IMR-90 (cell line): ENCODE data around the gene UST. TPM values are rescaled to one million over a fixed set of nuclear protein-coding genes. Genes with fewer than 3 reads are reported as not detected.

Experiments used
- ATAC-seq: fragments of 200-7000 bp; cut with Tn5 transposase; 2 replicates; pipeline ENCODE4 v1.9.1; 2020; ENCODE audit warnings: low read depth, mild to moderate bottlenecking, moderate library complexity
- BruUV-seq: library from RNA; stranded (reverse); fragments of 400-500 nt; replicated peaks from 2 replicates; lab custom pipeline; 2021; lab: Mats Ljungman, UMichigan
- CTCF ChIA-PET: fragments of 300-600 bp; formaldehyde crosslinking; extraction: SDS; loops from one replicate; lab custom pipeline; 2021; ENCODE audit warnings: antibody characterized with exemption; lab: Yijun Ruan, JAX
- POLR2A ChIA-PET: fragments of 300-600 bp; sonication (Branson Sonifier 250); formaldehyde crosslinking; loops from one replicate; lab custom pipeline; 2022; ENCODE audit warnings: antibody characterized with exemption; ENCODE audit not compliant: unreplicated experiment; lab: Charles Lee
- DNase-seq: peaks from one replicate; pipeline ENCODE4 v3.0.0; 2013
- H2AFZ ChIP-seq: replicated peaks from 2 replicates; pipeline ENCODE3; 2013; ENCODE audit warnings: low read length, mild to moderate bottlenecking; ENCODE audit not compliant: poor library complexity
- H2AK5ac ChIP-seq: 2 replicates; pipeline ENCODE4 v1.6.1; 2013; ENCODE audit warnings: low read depth, low read length, inconsistent platforms
- H2AK9ac ChIP-seq: replicated peaks from 2 replicates; pipeline ENCODE3; 2013; ENCODE audit warnings: mild to moderate bottlenecking, low read depth, low read length, moderate library complexity; ENCODE audit not compliant: poor library complexity
- H2BK120ac ChIP-seq: 2 replicates; pipeline ENCODE4 v1.6.1; 2013; ENCODE audit warnings: low read depth, low read length, inconsistent platforms
- H2BK15ac ChIP-seq: 3 replicates; pipeline ENCODE4 v1.6.1; 2013; ENCODE audit warnings: low read depth, low read length, inconsistent platforms
- H2BK20ac ChIP-seq: 2 replicates; pipeline ENCODE4 v1.6.1; 2013; ENCODE audit warnings: low read depth, mild to moderate bottlenecking, inconsistent platforms, low read length, moderate library complexity
- H2BK5ac ChIP-seq: 2 replicates; pipeline ENCODE4 v1.6.1; 2013; ENCODE audit warnings: mild to moderate bottlenecking, low read depth, low read length, inconsistent platforms; ENCODE audit not compliant: poor library complexity, severe bottlenecking
- H3K14ac ChIP-seq: replicated peaks from 2 replicates; pipeline ENCODE4 v1.6.1; 2013; ENCODE audit warnings: low read depth, low read length, inconsistent platforms
- H3K18ac ChIP-seq: 2 replicates; pipeline ENCODE4 v1.6.1; 2013; ENCODE audit warnings: low read depth, low read length, control low read depth
- H3K23ac ChIP-seq: 2 replicates; pipeline ENCODE4 v1.6.1; 2013; ENCODE audit warnings: low read depth, low read length, inconsistent platforms
- H3K27ac ChIP-seq: 2 replicates; pipeline ENCODE4 v1.5.1; 2013; ENCODE audit warnings: mild to moderate bottlenecking, control low read depth, low read length; ENCODE audit not compliant: insufficient read depth
- H3K27me3 ChIP-seq: 2 replicates; pipeline ENCODE4 v1.6.1; 2013; ENCODE audit warnings: low read length; ENCODE audit not compliant: control insufficient read depth, insufficient read depth
- H3K36me3 ChIP-seq: 2 replicates; pipeline ENCODE4 v1.6.1; 2013; ENCODE audit warnings: low read length, mixed read lengths; ENCODE audit not compliant: control insufficient read depth, insufficient read depth
- H3K4ac ChIP-seq: 2 replicates; pipeline ENCODE4 v1.6.1; 2013; ENCODE audit warnings: low read depth, low read length, inconsistent platforms
- H3K4me1 ChIP-seq: 2 replicates; pipeline ENCODE4 v1.6.1; 2013; ENCODE audit warnings: low read length, mixed read lengths; ENCODE audit not compliant: control insufficient read depth, insufficient read depth
- H3K4me2 ChIP-seq: 2 replicates; pipeline ENCODE4 v1.6.1; 2013; ENCODE audit warnings: low read depth, mild to moderate bottlenecking, control low read depth, low read length, moderate library complexity
- H3K4me3 ChIP-seq: 2 replicates; pipeline ENCODE4 v1.5.1; 2013; ENCODE audit warnings: low read depth, mild to moderate bottlenecking, control low read depth, low read length, moderate library complexity; ENCODE audit not compliant: insufficient read depth
- H3K56ac ChIP-seq: 2 replicates; pipeline ENCODE4 v1.6.1; 2013; ENCODE audit warnings: low read length, inconsistent platforms; ENCODE audit not compliant: insufficient read depth; ENCODE audit errors: extremely low read depth
- H3K79me1 ChIP-seq, 2 experiments: 2 replicates each; pipeline ENCODE4 v1.6.1; 2013; ENCODE audit warnings: low read length in 2 of 2, inconsistent platforms in 1 of 2, low read depth in 1 of 2
- H3K9ac ChIP-seq: 2 replicates; pipeline ENCODE4 v1.6.1; 2013; ENCODE audit warnings: low read depth, low read length, control low read depth
- H3K9me1 ChIP-seq: 2 replicates; pipeline ENCODE4 v1.6.1; 2013; ENCODE audit warnings: low read length, inconsistent platforms; ENCODE audit not compliant: insufficient read depth
- H3K9me3 ChIP-seq: 2 replicates; pipeline ENCODE4 v1.6.1; 2013; ENCODE audit warnings: low read length; ENCODE audit not compliant: control insufficient read depth, insufficient read depth
- H4K20me1 ChIP-seq: 2 replicates; pipeline ENCODE4 v1.6.1; 2013; ENCODE audit warnings: low read length, inconsistent platforms; ENCODE audit not compliant: insufficient read depth
- H4K5ac ChIP-seq: 2 replicates; pipeline ENCODE4 v1.6.1; 2013; ENCODE audit warnings: mild to moderate bottlenecking, low read depth, low read length, control low read depth
- H4K8ac ChIP-seq, 2 experiments: 2 replicates each; pipeline ENCODE4 v1.6.1; 2013; ENCODE audit warnings: low read depth in 2 of 2, low read length in 2 of 2, control low read depth in 1 of 2, inconsistent platforms in 1 of 2
- H4K91ac ChIP-seq: 2 replicates; pipeline ENCODE4 v1.6.1; 2013; ENCODE audit warnings: low read depth, low read length, inconsistent platforms; ENCODE audit not compliant: insufficient read depth
- CHD1 ChIP-seq: IDR thresholded peaks from 2 replicates; pipeline ENCODE4 v1.6.1; 2012; ENCODE audit warnings: low read depth, low read length, improper control_type of control experiment
- FOS ChIP-seq: fragments of 150-350 bp; IDR thresholded peaks from 2 replicates; pipeline ENCODE4 v1.6.1; 2016; ENCODE audit warnings: low read depth, low read length
- MXI1 ChIP-seq: IDR thresholded peaks from 2 replicates; pipeline ENCODE4 v1.6.1; 2012; ENCODE audit warnings: low read depth, mild to moderate bottlenecking, low read length, moderate library complexity, borderline replicate concordance
- NFE2L2 ChIP-seq: fragments of 150-350 bp; IDR thresholded peaks from 2 replicates; pipeline ENCODE4 v1.6.1; 2016; ENCODE audit warnings: low read depth, mild to moderate bottlenecking, low read length
- POLR2A ChIP-seq: IDR thresholded peaks from 2 replicates; pipeline ENCODE4 v1.6.1; 2012; ENCODE audit warnings: mild to moderate bottlenecking, low read depth, low read length
- RCOR1 ChIP-seq: IDR thresholded peaks from 2 replicates; pipeline ENCODE4 v1.6.1; 2012; ENCODE audit warnings: mild to moderate bottlenecking, low read length, improper control_type of control experiment; ENCODE audit not compliant: insufficient replicate concordance
- RFX5 ChIP-seq: IDR thresholded peaks from 2 replicates; pipeline ENCODE4 v1.8.0; 2012; ENCODE audit warnings: low read depth, mild to moderate bottlenecking, low read length, moderate library complexity
- USF2 ChIP-seq: fragments of 150-350 bp; IDR thresholded peaks from 2 replicates; pipeline ENCODE4 v1.6.1; 2017; ENCODE audit warnings: mild to moderate bottlenecking, antibody characterized with exemption, low read length, low read depth
- WGBS, 2 experiments: methylation state at CpG; one replicate each; pipeline versions ENCODE4 v1.1.5 to v1.1.7; 2013; ENCODE audit warnings: missing lambda C conversion rate in 2 of 2; ENCODE audit not compliant: insufficient read length in 1 of 2; ENCODE audit errors: extremely low coverage in 2 of 2; 5-methylcytosine and 5-hydroxymethylcytosine counted together
- dilution Hi-C: fragments of 300-500 bp; cut with HindIII; formaldehyde crosslinking; loops from one replicate; pipeline ENCODE4 v1.14.3; 2018; ENCODE audit warnings: low sequenced_read_pairs; ENCODE audit not compliant: unreplicated experiment
- in situ Hi-C: fragments of 300-500 bp; cut with MboI; formaldehyde crosslinking; loops from 3 replicates; pipeline ENCODE4 v1.14.3; 2019; ENCODE audit warnings: low sequenced_read_pairs, inconsistent platforms, mixed read lengths
- intact Hi-C: fragments of 100-400 bp; cut with micrococcal nuclease; formaldehyde crosslinking; loops from 2 replicates; pipeline ENCODE4 v1.10.0; 2022
- polyA plus RNA-seq, 3 experiments: library from polyadenylated mRNA; depleted of rRNA; stranded (reverse); fragments of >200 nt; gene quantifications; 2 replicates each; pipeline ENCODE4 v1.2.3, GENCODE V29; 2012; ENCODE audit warnings: low replicate concordance in 1 of 3
- total RNA-seq: library from RNA; depleted of rRNA; stranded (reverse); fragments of >200 nt; gene quantifications from 2 replicates; pipeline ENCODE4 v1.2.3, GENCODE V29; 2012
- TF ChIP-seq, protein P1 (sequence below): conservative IDR thresholded peaks from 2 replicates; pipeline ENCODE4 v1.5.1; 2012; ENCODE audit warnings: mild to moderate bottlenecking, low read depth, low read length, improper control_type of control experiment

Gene UST
- total and polyA plus RNA-seq, 2 of the 4 experiments (the other 2 are of a cell fraction): 7.7 to 13.8 TPM

GRCh38 chr6:148999929-149000468, 253.2 kb downstream of the UST start:
- H4K8ac ChIP-seq: no peak overlapping the region
- in situ Hi-C loops (no loop called here), intact Hi-C loops (no loop called here), dilution Hi-C loops (no loop called here)
- H2BK5ac ChIP-seq: peak overlapping the region; percentile 21
- peak overlapping the region; percentile 59; the same call in 1 of the 2 replicates for H2AK5ac ChIP-seq
- no peak overlapping the region for H3K4me3 ChIP-seq
- no TSS peak for BruUV-seq
- no peaks in the 10 kb centered on the region for H3K27me3 ChIP-seq
- H2AK9ac ChIP-seq: no peak overlapping the region
- peak; percentile 87 for DNase-seq
- H3K36me3 ChIP-seq: no peaks in the 10 kb centered on the region
- no peak overlapping the region for H2AFZ ChIP-seq
- no peak overlapping the region for H3K4me2 ChIP-seq
- H3K27ac ChIP-seq: no peak overlapping the region
- H3K14ac ChIP-seq: 0 out of 2 replicates have a peak overlapping the region, but pooled peaks have one; percentile 12
- H3K56ac ChIP-seq: no peak overlapping the region
- H2BK120ac ChIP-seq: peak overlapping the region; percentile 42; the same call in 1 of the 2 replicates
- WGBS, 2 experiments: no CpG with 5 or more reads among the region's 3 CpGs
- H3K9ac ChIP-seq: no peak overlapping the region
- H3K23ac ChIP-seq: no peak overlapping the region
- H4K5ac ChIP-seq: no peak overlapping the region
- peaks cover 4% of the 10 kb centered on the region; the same call in 1 of the 2 replicates for H3K9me1 ChIP-seq
- peak overlapping the region; percentile 24; the same call in 1 of the 2 replicates for H3K4ac ChIP-seq
- no peak overlapping the region for H3K18ac ChIP-seq
- no peak for TF ChIP-seq POLR2A
- no peak for TF ChIP-seq RCOR1
- no peak for TF ChIP-seq MXI1
- no peak for TF ChIP-seq USF2
- no peak for TF ChIP-seq NFE2L2
- no peak for TF ChIP-seq RFX5
- TF ChIP-seq CHD1: no peak
- TF ChIP-seq, protein P1, sequence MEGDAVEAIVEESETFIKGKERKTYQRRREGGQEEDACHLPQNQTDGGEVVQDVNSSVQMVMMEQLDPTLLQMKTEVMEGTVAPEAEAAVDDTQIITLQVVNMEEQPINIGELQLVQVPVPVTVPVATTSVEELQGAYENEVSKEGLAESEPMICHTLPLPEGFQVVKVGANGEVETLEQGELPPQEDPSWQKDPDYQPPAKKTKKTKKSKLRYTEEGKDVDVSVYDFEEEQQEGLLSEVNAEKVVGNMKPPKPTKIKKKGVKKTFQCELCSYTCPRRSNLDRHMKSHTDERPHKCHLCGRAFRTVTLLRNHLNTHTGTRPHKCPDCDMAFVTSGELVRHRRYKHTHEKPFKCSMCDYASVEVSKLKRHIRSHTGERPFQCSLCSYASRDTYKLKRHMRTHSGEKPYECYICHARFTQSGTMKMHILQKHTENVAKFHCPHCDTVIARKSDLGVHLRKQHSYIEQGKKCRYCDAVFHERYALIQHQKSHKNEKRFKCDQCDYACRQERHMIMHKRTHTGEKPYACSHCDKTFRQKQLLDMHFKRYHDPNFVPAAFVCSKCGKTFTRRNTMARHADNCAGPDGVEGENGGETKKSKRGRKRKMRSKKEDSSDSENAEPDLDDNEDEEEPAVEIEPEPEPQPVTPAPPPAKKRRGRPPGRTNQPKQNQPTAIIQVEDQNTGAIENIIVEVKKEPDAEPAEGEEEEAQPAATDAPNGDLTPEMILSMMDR: no peak
- peak; percentile 39; the same call in 1 of the 2 replicates for TF ChIP-seq FOS
- no peak overlapping the region for H4K91ac ChIP-seq
- peaks cover 11% of the 10 kb centered on the region for H3K4me1 ChIP-seq
- peaks cover 2% of the 10 kb centered on the region; the same call in 1 of the 2 replicates for H3K9me3 ChIP-seq
- ChIA-PET CTCF (no interaction called here), POLR2A (no interaction called here)
- H3K79me1 ChIP-seq: no peaks in the 10 kb centered on the region
- ATAC-seq: peak; percentile 74
- no peak overlapping the region; the same call in 2 of the 3 replicates for H2BK15ac ChIP-seq
- peak overlapping the region; percentile 41 for H2BK20ac ChIP-seq
- peaks cover 3% of the 10 kb centered on the region; the same call in 1 of the 2 replicates for H4K20me1 ChIP-seq
